Endothelial cell of umbilical vein (primary cell): Measurements from ENCODE around the gene GUF1.

Experiments
- CTCF ChIP-seq, 2 donors: IDR thresholded peaks; 1 replicate in 1 of 2; 2 replicates in 1 of 2; pipeline ENCODE4 v1.5.1; 2011; ENCODE audit warnings: low read length in 2 of 2, mild to moderate bottlenecking in 2 of 2, moderate library complexity in 2 of 2, control low read depth in 1 of 2, inconsistent platforms in 1 of 2, low read depth in 1 of 2; ENCODE audit not compliant: insufficient read depth in 1 of 2; ENCODE audit errors: extremely low read depth in 1 of 2
- EZH2 ChIP-seq: IDR thresholded peaks from 2 replicates; pipeline ENCODE4 v1.6.1; 2012; ENCODE audit warnings: borderline replicate concordance, low read depth, mild to moderate bottlenecking, moderate library complexity, low read length, inconsistent platforms; ENCODE audit not compliant: severe bottlenecking
- JUN ChIP-seq: IDR thresholded peaks from 2 replicates; pipeline ENCODE4 v1.6.1; 2011; ENCODE audit warnings: borderline replicate concordance, low read depth; ENCODE audit not compliant: insufficient read length, insufficient read depth
- POLR2A ChIP-seq: IDR thresholded peaks from 2 replicates; pipeline ENCODE4 v1.6.1; 2012; ENCODE audit warnings: low read depth, mild to moderate bottlenecking, control low read depth, low read length
- POLR2AphosphoS5 ChIP-seq: IDR thresholded peaks from 2 replicates; pipeline ENCODE4 v1.6.1; 2012; ENCODE audit warnings: low read depth, mild to moderate bottlenecking, control low read depth, low read length, moderate library complexity; ENCODE audit not compliant: insufficient read depth

GRCh38 chr4:44716597-44716996, 38.4 kb downstream of the GUF1 start:
- TF ChIP-seq POLR2AphosphoS5 (no peak), CTCF (IDR thresholded peaks at IDR 0.05; ENCODE audit: extremely low read depth in 1 of 2, insufficient read depth in 1 of 2, low read depth in 1 of 2, low read length in 2 of 2) (no peak), POLR2A (no peak), EZH2 (no peak), JUN (no peak)
